Mucosa of descending colon (tissue), 3 donors: ENCODE data around the gene TXN. TPM values are rescaled to one million over a fixed set of nuclear protein-coding genes. Genes with fewer than 3 reads are reported as not detected.
A peak's percentile ranks its signal among the peaks of the same experiment; 100 is the strongest.

ENCODE experiments used
- ATAC-seq: fragments of 200-7000 bp; cut with Tn5 transposase; one replicate; pipeline ENCODE4 v1.9.1; 2020; ENCODE audit warnings: mild to moderate bottlenecking, moderate library complexity
- DNase-seq, 3 donors: peaks; one replicate each; pipeline ENCODE4 v3.0.0-alpha.2; 2020
- H3K36me3 ChIP-seq: fragments of 200-600 bp; one replicate; pipeline ENCODE4 v1.8.0; 2021; ENCODE audit warnings: low read depth, mild to moderate bottlenecking
- H3K4me1 ChIP-seq: fragments of 200-600 bp; one replicate; pipeline ENCODE4 v1.8.0; 2021; ENCODE audit warnings: low read depth, mild to moderate bottlenecking
- H3K4me3 ChIP-seq: fragments of 200-600 bp; one replicate; pipeline ENCODE4 v1.8.0; 2021; ENCODE audit warnings: mild to moderate bottlenecking
- H3K9me3 ChIP-seq: fragments of 200-600 bp; one replicate; pipeline ENCODE4 v1.8.0; 2021; ENCODE audit warnings: mild to moderate bottlenecking
- CTCF ChIP-seq: fragments of 200-600 bp; IDR thresholded peaks from one replicate; pipeline ENCODE4 v1.8.0; 2022; ENCODE audit warnings: antibody characterized with exemption, mild to moderate bottlenecking
- intact Hi-C, 2 donors: fragments of 100-400 bp; cut with DNase I in 1 of 2; cut with micrococcal nuclease in 1 of 2; formaldehyde crosslinking; loops; one replicate each; pipeline versions ENCODE4 v1.11.0 to v1.11.1; 2022; cut with DNase I, micrococcal nuclease
- long read RNA-seq, 2 donors: library from polyadenylated mRNA; unstranded; transcript quantifications; one replicate each; pipeline ENCODE4 v2.0.0, GENCODE V29; 2019 to 2021
- total RNA-seq, 3 donors: library from RNA; stranded (reverse); fragmentation: NEBNext Ultra II Directional in 2 of 3; extraction: Animal tissue kit (Norgen Biotek cat#: 25700) in 2 of 3; gene quantifications; one replicate each; pipeline versions ENCODE4 v1.2.1 to v1.2.4, GENCODE V29; 2021 to 2023
- donor health status: DM: no; HTN: no; CAD: no; lungs with moderate emphysema.
- donor health status: DM: no; HTN: no; CAD: no.
- donor health status: DM: no; HTN: yes; CAD: no.

TXN gene
- total RNA-seq, result 100 to 1,000 TPM; 228 to 441 (median 422) TPM
- long read RNA-seq, donor 1, transcript TXN-202 (5 exons, 869 nt), result major isoform, 104 of 106 reads
- long read RNA-seq, donor 1, partial matches to known transcripts, result 0 of 106 reads
- long read RNA-seq, donor 1, other reads (novel, unspliced or antisense), result 2 of 106 reads
- long read RNA-seq, donor 2, transcript TXN-202 (5 exons, 869 nt), result major isoform, 512 of 533 reads
- long read RNA-seq, donor 2, partial matches to known transcripts, result 7 of 533 reads
- long read RNA-seq, donor 2, other reads (novel, unspliced or antisense), result 13 of 533 reads

- Histone ChIP-seq H3K4me1 (peaks cover 45% of the 10 kb centered on the region), H3K4me3 (peak within 1 kb of the TSS; percentile 88), H3K9me3 (no peaks in the 10 kb centered on the region), H3K36me3 (no peaks in the 10 kb centered on the region)
- DNase-seq, result peak; percentile 94 to 95 (median 95)
- ATAC-seq, result peak; percentile 89
- no peak for TF ChIP-seq CTCF
- intact Hi-C loops, result no loop called here
Observed at GRCh38 chr9:110256380-110257096, at the start of gene TXN. TXN (minus strand) TSS chr9:110256507; CDS start chr9:110256435, 72 bp downstream.

GRCh38 chr9:110303133-110303532 lies 46.8 kb upstream of the TXN start:
- DNase-seq (no peak), ATAC-seq (no peak)
- no peak for TF ChIP-seq CTCF
- intact Hi-C loops, result no loop called here
- no peaks in the 10 kb centered on the region for H3K36me3 ChIP-seq
- H3K4me3 ChIP-seq, result no peak overlapping the region
- no peaks in the 10 kb centered on the region for H3K9me3 ChIP-seq
- no peaks in the 10 kb centered on the region for H3K4me1 ChIP-seq

- intact Hi-C loops, result no loop called here
- DNase-seq (no peak), ATAC-seq (peak; percentile 40)
- Histone ChIP-seq H3K4me1 (no peaks in the 10 kb centered on the region), H3K36me3 (no peaks in the 10 kb centered on the region), H3K4me3 (no peak overlapping the region), H3K9me3 (no peaks in the 10 kb centered on the region)
- no peak for TF ChIP-seq CTCF
Observed at GRCh38 chr9:110298043-110298605, 41.8 kb upstream of the TXN start.

GRCh38 chr9:110293248-110293647 lies 36.9 kb upstream of the TXN start:
- Histone ChIP-seq H3K4me3 (no peak overlapping the region), H3K4me1 (no peaks in the 10 kb centered on the region), H3K36me3 (no peaks in the 10 kb centered on the region), H3K9me3 (no peaks in the 10 kb centered on the region)
- no peak for DNase-seq
- TF ChIP-seq CTCF, result no peak
- intact Hi-C loops, result no loop called here
- ATAC-seq, result no peak

GRCh38 chr9:110291921-110292557 lies 35.7 kb upstream of the TXN start:
- Histone ChIP-seq H3K4me1 (no peaks in the 10 kb centered on the region), H3K4me3 (no peak overlapping the region), H3K9me3 (no peaks in the 10 kb centered on the region), H3K36me3 (no peaks in the 10 kb centered on the region)
- ATAC-seq (no peak), DNase-seq (no peak)
- no peak for TF ChIP-seq CTCF
- intact Hi-C loops, result no loop called here
